Measurements from ENCODE around the gene AK9. TPM values are rescaled to one million over a fixed set of nuclear protein-coding genes. Genes with fewer than 3 reads are reported as not detected.

AK9 gene
- total and polyA plus RNA-seq, 2 of the 8 experiments (the other 6 are each of a cell fraction or from before 2014, with no cell fraction given), result 1.8 to 2.2 TPM

DNA sequence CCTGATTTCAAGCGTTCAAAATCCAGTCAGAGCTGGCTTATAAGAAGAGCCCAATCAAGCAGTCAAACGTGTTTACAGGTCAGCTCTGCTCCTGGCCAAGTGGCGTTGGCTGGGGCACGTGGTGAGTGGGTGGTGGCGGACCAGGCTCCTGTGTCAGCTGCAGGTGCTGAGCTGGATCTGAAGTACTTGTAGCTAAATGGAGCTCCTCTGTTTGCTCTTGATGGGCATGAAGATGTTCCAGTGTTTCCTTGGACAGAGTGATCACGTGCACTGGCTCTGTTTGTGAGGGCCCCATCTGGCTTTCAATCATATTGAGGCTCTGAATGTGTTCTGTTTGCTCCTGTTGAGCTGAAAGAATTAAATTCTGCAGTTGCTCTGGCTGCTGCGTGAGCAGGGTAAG lies 225.2 kb downstream of the AK9 start (continued):
- TF ChIP-seq, protein P1, sequence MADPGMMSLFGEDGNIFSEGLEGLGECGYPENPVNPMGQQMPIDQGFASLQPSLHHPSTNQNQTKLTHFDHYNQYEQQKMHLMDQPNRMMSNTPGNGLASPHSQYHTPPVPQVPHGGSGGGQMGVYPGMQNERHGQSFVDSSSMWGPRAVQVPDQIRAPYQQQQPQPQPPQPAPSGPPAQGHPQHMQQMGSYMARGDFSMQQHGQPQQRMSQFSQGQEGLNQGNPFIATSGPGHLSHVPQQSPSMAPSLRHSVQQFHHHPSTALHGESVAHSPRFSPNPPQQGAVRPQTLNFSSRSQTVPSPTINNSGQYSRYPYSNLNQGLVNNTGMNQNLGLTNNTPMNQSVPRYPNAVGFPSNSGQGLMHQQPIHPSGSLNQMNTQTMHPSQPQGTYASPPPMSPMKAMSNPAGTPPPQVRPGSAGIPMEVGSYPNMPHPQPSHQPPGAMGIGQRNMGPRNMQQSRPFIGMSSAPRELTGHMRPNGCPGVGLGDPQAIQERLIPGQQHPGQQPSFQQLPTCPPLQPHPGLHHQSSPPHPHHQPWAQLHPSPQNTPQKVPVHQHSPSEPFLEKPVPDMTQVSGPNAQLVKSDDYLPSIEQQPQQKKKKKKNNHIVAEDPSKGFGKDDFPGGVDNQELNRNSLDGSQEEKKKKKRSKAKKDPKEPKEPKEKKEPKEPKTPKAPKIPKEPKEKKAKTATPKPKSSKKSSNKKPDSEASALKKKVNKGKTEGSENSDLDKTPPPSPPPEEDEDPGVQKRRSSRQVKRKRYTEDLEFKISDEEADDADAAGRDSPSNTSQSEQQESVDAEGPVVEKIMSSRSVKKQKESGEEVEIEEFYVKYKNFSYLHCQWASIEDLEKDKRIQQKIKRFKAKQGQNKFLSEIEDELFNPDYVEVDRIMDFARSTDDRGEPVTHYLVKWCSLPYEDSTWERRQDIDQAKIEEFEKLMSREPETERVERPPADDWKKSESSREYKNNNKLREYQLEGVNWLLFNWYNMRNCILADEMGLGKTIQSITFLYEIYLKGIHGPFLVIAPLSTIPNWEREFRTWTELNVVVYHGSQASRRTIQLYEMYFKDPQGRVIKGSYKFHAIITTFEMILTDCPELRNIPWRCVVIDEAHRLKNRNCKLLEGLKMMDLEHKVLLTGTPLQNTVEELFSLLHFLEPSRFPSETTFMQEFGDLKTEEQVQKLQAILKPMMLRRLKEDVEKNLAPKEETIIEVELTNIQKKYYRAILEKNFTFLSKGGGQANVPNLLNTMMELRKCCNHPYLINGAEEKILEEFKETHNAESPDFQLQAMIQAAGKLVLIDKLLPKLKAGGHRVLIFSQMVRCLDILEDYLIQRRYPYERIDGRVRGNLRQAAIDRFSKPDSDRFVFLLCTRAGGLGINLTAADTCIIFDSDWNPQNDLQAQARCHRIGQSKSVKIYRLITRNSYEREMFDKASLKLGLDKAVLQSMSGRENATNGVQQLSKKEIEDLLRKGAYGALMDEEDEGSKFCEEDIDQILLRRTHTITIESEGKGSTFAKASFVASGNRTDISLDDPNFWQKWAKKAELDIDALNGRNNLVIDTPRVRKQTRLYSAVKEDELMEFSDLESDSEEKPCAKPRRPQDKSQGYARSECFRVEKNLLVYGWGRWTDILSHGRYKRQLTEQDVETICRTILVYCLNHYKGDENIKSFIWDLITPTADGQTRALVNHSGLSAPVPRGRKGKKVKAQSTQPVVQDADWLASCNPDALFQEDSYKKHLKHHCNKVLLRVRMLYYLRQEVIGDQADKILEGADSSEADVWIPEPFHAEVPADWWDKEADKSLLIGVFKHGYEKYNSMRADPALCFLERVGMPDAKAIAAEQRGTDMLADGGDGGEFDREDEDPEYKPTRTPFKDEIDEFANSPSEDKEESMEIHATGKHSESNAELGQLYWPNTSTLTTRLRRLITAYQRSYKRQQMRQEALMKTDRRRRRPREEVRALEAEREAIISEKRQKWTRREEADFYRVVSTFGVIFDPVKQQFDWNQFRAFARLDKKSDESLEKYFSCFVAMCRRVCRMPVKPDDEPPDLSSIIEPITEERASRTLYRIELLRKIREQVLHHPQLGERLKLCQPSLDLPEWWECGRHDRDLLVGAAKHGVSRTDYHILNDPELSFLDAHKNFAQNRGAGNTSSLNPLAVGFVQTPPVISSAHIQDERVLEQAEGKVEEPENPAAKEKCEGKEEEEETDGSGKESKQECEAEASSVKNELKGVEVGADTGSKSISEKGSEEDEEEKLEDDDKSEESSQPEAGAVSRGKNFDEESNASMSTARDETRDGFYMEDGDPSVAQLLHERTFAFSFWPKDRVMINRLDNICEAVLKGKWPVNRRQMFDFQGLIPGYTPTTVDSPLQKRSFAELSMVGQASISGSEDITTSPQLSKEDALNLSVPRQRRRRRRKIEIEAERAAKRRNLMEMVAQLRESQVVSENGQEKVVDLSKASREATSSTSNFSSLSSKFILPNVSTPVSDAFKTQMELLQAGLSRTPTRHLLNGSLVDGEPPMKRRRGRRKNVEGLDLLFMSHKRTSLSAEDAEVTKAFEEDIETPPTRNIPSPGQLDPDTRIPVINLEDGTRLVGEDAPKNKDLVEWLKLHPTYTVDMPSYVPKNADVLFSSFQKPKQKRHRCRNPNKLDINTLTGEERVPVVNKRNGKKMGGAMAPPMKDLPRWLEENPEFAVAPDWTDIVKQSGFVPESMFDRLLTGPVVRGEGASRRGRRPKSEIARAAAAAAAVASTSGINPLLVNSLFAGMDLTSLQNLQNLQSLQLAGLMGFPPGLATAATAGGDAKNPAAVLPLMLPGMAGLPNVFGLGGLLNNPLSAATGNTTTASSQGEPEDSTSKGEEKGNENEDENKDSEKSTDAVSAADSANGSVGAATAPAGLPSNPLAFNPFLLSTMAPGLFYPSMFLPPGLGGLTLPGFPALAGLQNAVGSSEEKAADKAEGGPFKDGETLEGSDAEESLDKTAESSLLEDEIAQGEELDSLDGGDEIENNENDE (IDR thresholded peaks at IDR 0.05; ENCODE audit: insufficient replicate concordance, low read length), result no peak
- no peak for TF ChIP-seq KDM1A (IDR thresholded peaks at IDR 0.05; ENCODE audit: borderline replicate concordance, low read length)
- TF ChIP-seq SP2 (IDR thresholded peaks at IDR 0.05; ENCODE audit: low read length), result no peak
